Thymus (tissue), 11 donors: Measurements from ENCODE around the gene USH1C. TPM values are rescaled to one million over a fixed set of nuclear protein-coding genes. Genes with fewer than 3 reads are reported as not detected.
A peak's percentile ranks its signal among the peaks of the same experiment; 100 is the strongest.

Experiments used
- DNase-seq, 9 donors: peaks; one replicate each; pipeline ENCODE4 v3.0.0-alpha.2; 2013; ENCODE audit warnings: low spot score in 9 of 9, low read depth in 6 of 9, missing footprints in 1 of 9
- H3K27ac ChIP-seq, 2 donors: one replicate each; pipeline ENCODE4 v1.5.1; 2013; ENCODE audit warnings: control low read depth in 1 of 2, low read depth in 1 of 2, low read length in 1 of 2, mild to moderate bottlenecking in 1 of 2, moderate library complexity in 1 of 2
- H3K27me3 ChIP-seq, 2 donors: one replicate each; pipeline ENCODE4 v1.5.1; 2013; ENCODE audit warnings: low read length in 1 of 2; ENCODE audit not compliant: control insufficient read depth in 2 of 2, insufficient read depth in 1 of 2
- H3K36me3 ChIP-seq, 2 donors: one replicate each; pipeline ENCODE4 v1.5.1; 2013; ENCODE audit warnings: low read length in 1 of 2, mild to moderate bottlenecking in 1 of 2, moderate library complexity in 1 of 2; ENCODE audit not compliant: control insufficient read depth in 2 of 2, insufficient read depth in 2 of 2
- H3K4me1 ChIP-seq, 2 donors: one replicate each; pipeline ENCODE4 v1.5.1; 2013; ENCODE audit warnings: low read length in 2 of 2; ENCODE audit not compliant: control insufficient read depth in 2 of 2, insufficient read depth in 2 of 2
- H3K4me3 ChIP-seq, 2 donors: one replicate each; pipeline ENCODE4 v1.5.1; 2013; ENCODE audit warnings: low read length in 2 of 2, control low read depth in 1 of 2, mild to moderate bottlenecking in 1 of 2
- H3K9me3 ChIP-seq, 2 donors: one replicate each; pipeline ENCODE4 v1.5.1; 2013; ENCODE audit warnings: low read length in 1 of 2, mild to moderate bottlenecking in 1 of 2; ENCODE audit not compliant: control insufficient read depth in 2 of 2, insufficient read depth in 1 of 2
- WGBS: extraction: QIAGEN DNeasy Blood & Tissue Kit; methylation state at CpG from one replicate; pipeline ENCODE4 v1.1.7; 2013; 5-methylcytosine and 5-hydroxymethylcytosine counted together
- polyA plus RNA-seq: library from polyadenylated mRNA; stranded (reverse); fragments of 200-250 nt; gene quantifications from one replicate; pipeline ENCODE4 v1.2.3, GENCODE V29; 2013
- total RNA-seq: library from RNA; stranded (reverse); fragments of 120-200 nt; gene quantifications from one replicate; pipeline ENCODE4 v1.2.4, GENCODE V29; 2013
- donor health status: healthy.

Gene USH1C
- total and polyA plus RNA-seq, 2 donors: 0.24 to 0.57 TPM

GRCh38 chr11:17507773-17508172, 36.4 kb downstream of the USH1C start:
- 94% methylated on average over 2 of the region's 2 CpGs for WGBS
- Histone ChIP-seq H3K27me3 (peaks cover 0 to 8% of the 10 kb centered on the region in 2 donors), H3K4me3 (no peak overlapping the region), H3K27ac (no peak overlapping the region), H3K36me3 (no peaks in the 10 kb centered on the region), H3K9me3 (no peaks in the 10 kb centered on the region), H3K4me1 (no peaks in the 10 kb centered on the region)
- no peak for DNase-seq

- H3K4me1 ChIP-seq: no peaks in the 10 kb centered on the region
- no peak overlapping the region for H3K27ac ChIP-seq
- no peaks in the 10 kb centered on the region for H3K9me3 ChIP-seq
- H3K4me3 ChIP-seq: no peak overlapping the region
- 76% methylated on average over 3 of the region's 3 CpGs for WGBS
- no peaks in the 10 kb centered on the region for H3K36me3 ChIP-seq
- DNase-seq: no peak
- H3K27me3 ChIP-seq: peaks cover 0 to 7% of the 10 kb centered on the region in 2 donors
These were observed 37.3 kb downstream of the USH1C start for GRCh38 chr11:17506942-17507341.

GRCh38 chr11:17506314-17506713, 37.9 kb downstream of the USH1C start:
- H3K27me3 ChIP-seq: peaks cover 0 to 3% of the 10 kb centered on the region in 2 donors

GRCh38 chr11:17505146-17505545, 39.1 kb downstream of the USH1C start:
- no peaks in the 10 kb centered on the region for H3K36me3 ChIP-seq
- H3K27ac ChIP-seq: no peak overlapping the region
- WGBS: 79% methylated on average over 4 of the region's 4 CpGs
- H3K4me1 ChIP-seq: no peaks in the 10 kb centered on the region
- H3K4me3 ChIP-seq: no peak overlapping the region
- no peaks in the 10 kb centered on the region for H3K9me3 ChIP-seq
- peaks cover 0 to 3% of the 10 kb centered on the region in 2 donors for H3K27me3 ChIP-seq
- DNase-seq: no peak

More at GRCh38 chr11:17506314-17506713, 37.9 kb downstream of the USH1C start:
- Histone ChIP-seq H3K9me3 (no peaks in the 10 kb centered on the region), H3K4me1 (no peaks in the 10 kb centered on the region), H3K36me3 (no peaks in the 10 kb centered on the region), H3K4me3 (no peak overlapping the region), H3K27ac (no peak overlapping the region)
- no peak for DNase-seq
- 96% methylated on average over 6 of the region's 6 CpGs for WGBS

- H3K27ac ChIP-seq: no peak overlapping the region
- no peaks in the 10 kb centered on the region for H3K9me3 ChIP-seq
- peaks cover 0 to 3% of the 10 kb centered on the region in 2 donors for H3K27me3 ChIP-seq
- no peaks in the 10 kb centered on the region for H3K4me1 ChIP-seq
- DNase-seq: peak; percentile 34 to 77 (median 61)
- 46% methylated on average over 9 of the region's 9 CpGs for WGBS
- no peak overlapping the region for H3K4me3 ChIP-seq
- no peaks in the 10 kb centered on the region for H3K36me3 ChIP-seq
These were observed 39.7 kb downstream of the USH1C start for GRCh38 chr11:17504330-17505107.

GRCh38 chr11:17502630-17503029, 41.6 kb downstream of the USH1C start:
- 95% methylated on average over 4 of the region's 4 CpGs for WGBS
- H3K36me3 ChIP-seq: no peaks in the 10 kb centered on the region
- peaks cover 0 to 3% of the 10 kb centered on the region in 2 donors for H3K27me3 ChIP-seq
- no peaks in the 10 kb centered on the region for H3K9me3 ChIP-seq
- no peak for DNase-seq
- H3K4me3 ChIP-seq: no peak overlapping the region
- no peaks in the 10 kb centered on the region for H3K4me1 ChIP-seq
- no peak overlapping the region for H3K27ac ChIP-seq

- no peaks in the 10 kb centered on the region for H3K27me3 ChIP-seq
- WGBS: 96% methylated on average over 12 of the region's 12 CpGs
- no peaks in the 10 kb centered on the region for H3K4me1 ChIP-seq
- H3K36me3 ChIP-seq: no peaks in the 10 kb centered on the region
- no peaks in the 10 kb centered on the region for H3K9me3 ChIP-seq
- no peak for DNase-seq
- H3K27ac ChIP-seq: no peak overlapping the region
- no peak overlapping the region for H3K4me3 ChIP-seq
These were observed 43.5 kb downstream of the USH1C start for GRCh38 chr11:17500673-17501072.

- Histone ChIP-seq H3K27ac (no peak overlapping the region), H3K9me3 (no peaks in the 10 kb centered on the region), H3K4me3 (no peak overlapping the region), H3K4me1 (no peaks in the 10 kb centered on the region), H3K36me3 (no peaks in the 10 kb centered on the region), H3K27me3 (no peaks in the 10 kb centered on the region)
- DNase-seq: peak in 1 of 9 donors; percentile 9
- WGBS: 89% methylated on average over 5 of the region's 5 CpGs
These were observed 45.7 kb downstream of the USH1C start for GRCh38 chr11:17498475-17498874.

GRCh38 chr11:17498058-17498457, 46.2 kb downstream of the USH1C start:
- 56% methylated on average over 4 of the region's 4 CpGs for WGBS
- Histone ChIP-seq H3K9me3 (no peaks in the 10 kb centered on the region), H3K4me3 (no peak overlapping the region), H3K4me1 (no peaks in the 10 kb centered on the region), H3K27me3 (no peaks in the 10 kb centered on the region), H3K36me3 (no peaks in the 10 kb centered on the region), H3K27ac (no peak overlapping the region)
- peak in 3 of 9 donors; percentile 8 to 24 (median 11) for DNase-seq
